NCI-H187 treated with DMSO at 0.1 percent for 48 hours (cell line): Measurements from ENCODE around the gene GNB3.

ENCODE experiments used
- DNase-seq: peaks from one replicate; lab custom pipeline; 2025; lab: John Stamatoyannopoulos, UW

The GNB3 gene

DNA sequence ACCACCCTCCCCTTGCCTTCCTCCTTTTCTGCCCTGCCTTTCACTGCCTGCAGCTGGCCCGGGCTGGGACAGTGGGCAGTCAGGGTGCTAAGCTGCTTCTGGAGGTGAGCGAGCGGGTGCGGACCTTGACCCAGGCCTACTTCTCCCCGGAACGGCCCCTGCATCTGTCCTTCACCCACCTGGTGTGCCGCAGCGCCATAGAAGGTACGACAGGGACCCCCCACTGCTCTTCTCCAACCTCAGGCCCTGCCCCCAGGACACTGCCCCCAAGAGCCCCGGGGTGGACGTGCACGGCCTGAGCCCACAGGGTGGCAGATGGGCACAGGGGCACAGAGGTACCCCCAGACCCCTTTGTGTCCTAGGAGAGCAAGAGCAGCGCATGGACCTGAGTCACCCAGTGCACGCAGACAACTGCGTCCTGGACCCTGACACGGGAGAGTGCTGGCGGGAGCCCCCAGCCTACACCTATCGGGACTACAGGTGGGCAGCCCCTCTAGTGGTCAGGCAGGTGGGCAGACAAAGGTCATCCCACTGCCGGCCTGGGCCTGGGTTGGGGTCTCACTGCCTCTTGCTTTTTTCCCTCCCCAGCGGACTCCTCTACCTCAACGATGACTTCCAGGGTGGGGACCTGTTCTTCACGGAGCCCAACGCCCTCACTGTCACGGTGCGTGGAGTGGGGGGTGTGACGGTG is 3.2 kb upstream of the GNB3 start:
- no peak for DNase-seq

DNA sequence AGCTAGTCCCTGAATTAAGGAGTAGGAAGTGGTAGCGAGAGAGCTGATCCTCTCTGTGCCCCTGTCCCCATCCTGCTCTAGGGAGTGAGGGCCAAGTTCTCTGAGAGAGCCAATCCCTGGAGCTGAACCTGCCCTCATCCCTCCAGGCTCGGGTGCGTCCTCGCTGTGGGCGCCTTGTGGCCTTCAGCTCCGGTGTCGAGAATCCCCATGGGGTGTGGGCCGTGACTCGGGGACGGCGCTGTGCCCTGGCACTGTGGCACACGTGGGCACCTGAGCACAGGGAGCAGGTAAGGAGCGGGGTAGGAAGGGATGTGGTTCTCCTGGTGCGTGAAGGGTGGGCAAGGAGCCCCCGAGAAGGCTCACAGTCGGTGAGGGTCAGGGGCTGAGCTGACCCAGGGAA is 1.9 kb upstream of the GNB3 start:
- DNase-seq: no peak

DNA sequence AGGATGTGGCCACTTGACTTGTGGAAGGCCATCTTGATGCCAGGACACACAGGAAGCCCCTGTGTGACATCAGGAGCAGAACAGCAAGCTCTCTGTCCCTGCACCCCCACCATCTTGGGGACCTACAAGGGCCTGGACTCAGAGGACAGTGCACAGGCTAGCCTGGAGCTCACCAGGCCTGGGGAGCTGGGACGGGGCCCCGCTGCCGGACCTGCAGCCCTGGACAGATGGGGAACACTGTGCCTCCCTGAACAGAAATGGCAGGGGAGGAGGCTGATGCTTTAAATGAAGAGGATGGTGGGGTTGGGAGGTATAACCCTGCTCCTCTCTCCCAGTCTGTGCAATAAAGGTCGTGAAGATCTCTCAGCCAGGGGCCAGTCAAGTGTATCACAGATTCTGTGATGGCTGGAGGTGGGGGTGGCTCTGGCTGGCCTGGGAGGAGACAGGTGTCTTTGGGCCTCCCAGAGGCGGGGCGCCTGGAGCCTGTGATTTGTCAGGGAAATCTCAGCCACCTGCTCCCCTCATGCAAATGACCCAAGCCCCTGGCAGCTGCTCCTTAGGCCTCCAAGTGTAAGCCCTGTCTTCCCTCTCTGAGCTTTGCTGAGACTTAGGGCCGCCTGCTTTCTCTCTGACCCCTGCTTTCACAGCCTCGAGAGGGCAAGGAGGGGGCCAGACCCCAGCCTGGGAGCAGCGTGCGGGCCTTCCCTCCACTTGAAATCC is 1.1 kb upstream of the GNB3 start:
- peak; percentile 82 for DNase-seq

DNA sequence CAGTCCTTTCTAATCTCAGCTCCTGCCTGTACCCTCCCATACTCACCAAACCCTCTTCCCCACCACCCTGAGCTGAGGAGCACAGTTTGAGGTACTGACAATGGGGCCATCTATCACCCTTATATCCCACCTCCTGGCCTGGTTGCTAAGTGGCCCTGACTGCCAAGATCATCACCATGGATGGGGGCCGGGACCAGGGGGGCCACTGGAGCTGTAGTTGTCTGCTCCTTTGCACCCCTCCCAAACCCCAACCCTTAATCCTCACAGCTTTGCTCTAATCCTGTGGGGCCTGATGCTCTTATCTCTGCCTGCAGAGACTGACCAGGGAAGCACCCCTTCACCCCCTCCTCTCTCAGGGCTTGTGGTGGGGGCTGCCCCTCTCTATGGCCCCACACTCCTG is 395 bp upstream of the GNB3 start:
- no peak for DNase-seq

DNA sequence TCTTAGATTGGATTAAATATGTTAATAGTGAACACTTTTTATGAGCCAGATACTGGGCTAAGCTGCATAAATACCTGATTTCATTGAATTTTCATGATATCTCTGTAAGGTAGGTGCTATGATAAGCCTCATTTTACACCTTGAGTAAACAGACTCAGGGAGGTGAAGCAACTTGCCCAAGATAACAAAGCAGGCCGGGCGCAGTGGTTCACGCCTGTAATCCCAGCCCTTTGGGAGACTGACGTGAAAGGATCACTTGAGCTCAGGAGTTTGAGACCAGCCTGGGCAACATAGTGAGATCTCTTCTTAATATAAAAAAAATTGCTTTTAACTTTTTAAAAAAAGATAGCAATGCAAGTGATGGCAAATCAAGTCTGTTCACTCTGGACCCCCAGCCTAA is 1.4 kb downstream of the GNB3 start:
- no peak for DNase-seq

DNA sequence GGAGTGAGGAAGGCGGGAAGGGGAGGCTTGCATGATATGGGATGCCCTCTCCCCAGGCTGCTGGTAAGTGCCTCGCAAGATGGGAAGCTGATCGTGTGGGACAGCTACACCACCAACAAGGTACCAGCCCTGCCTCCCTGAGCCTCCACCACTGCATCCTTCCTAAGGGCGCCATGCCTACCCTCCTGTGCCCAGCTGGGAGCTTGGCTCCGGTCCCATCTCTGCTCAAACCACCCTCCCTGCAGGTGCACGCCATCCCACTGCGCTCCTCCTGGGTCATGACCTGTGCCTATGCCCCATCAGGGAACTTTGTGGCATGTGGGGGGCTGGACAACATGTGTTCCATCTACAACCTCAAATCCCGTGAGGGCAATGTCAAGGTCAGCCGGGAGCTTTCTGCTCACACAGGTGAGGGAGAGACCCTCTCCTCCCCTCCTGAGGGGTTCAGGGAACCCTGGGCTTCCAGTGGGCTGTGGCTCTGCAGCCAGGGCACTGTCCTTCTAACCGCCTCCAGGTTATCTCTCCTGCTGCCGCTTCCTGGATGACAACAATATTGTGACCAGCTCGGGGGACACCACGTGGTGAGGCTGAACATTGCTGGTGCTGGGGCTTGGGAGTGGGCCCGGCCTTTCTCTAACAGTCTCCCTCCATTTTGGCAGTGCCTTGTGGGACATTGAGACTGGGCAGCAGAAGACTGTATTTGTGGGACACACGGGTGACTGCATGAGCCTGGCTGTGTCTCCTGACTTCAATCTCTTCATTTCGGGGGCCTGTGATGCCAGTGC is 2.6 kb downstream of the GNB3 start:
- no peak for DNase-seq

DNA sequence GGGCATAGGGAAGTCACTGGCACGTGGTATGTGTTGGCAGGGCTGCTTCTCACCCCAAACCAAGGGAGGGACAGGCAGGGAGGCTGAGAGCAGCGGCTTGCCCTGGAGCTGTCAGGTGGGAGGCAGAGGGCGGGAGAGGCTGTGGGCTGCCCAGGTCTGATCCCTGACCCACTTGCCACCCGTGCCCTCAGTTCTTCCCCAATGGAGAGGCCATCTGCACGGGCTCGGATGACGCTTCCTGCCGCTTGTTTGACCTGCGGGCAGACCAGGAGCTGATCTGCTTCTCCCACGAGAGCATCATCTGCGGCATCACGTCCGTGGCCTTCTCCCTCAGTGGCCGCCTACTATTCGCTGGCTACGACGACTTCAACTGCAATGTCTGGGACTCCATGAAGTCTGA is 4.7 kb downstream of the GNB3 start:
- no peak for DNase-seq

DNA sequence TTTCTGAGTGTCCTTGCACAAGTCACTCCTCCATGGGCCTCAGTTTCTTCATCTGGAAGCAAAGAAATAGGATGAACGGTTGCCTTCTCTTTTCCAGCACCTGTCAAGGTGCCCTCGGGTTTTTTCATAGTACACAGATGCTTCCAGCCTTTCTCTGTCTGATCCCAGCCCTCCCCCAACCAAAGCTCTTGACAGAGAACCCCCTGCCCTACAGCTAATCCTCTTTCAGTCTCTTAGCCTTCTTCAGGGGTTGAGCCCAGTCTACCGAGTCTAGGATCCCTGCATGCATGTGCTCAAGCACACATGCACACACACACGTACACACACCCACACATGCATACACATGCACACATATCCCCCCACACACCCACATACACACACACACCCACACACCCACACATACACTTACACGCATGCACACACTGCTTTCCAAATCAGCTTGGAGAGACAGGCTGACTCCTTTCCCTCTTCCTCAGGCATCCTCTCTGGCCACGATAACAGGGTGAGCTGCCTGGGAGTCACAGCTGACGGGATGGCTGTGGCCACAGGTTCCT is 5.7 kb downstream of the GNB3 start:
- DNase-seq: no peak

DNA sequence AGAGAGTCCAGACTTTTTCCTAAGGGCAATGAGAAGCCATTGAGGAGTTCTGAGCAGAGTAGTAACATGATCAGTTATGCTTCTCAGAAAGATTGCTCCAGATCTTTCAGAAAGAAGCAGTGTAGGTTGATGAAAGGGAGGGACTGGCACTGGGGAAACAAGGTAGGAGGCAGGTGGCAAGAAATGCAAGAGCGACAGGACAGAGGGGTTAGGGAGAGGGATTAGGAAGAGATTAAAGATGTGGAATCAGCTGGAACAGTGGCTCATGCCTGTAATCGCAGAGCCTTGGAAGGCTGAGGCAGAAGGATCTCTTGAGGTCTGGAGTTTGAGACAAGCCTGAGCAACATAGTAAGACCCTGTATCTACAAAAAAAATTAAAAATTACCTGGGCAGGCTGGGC is 7.0 kb downstream of the GNB3 start:
- no peak for DNase-seq

DNA sequence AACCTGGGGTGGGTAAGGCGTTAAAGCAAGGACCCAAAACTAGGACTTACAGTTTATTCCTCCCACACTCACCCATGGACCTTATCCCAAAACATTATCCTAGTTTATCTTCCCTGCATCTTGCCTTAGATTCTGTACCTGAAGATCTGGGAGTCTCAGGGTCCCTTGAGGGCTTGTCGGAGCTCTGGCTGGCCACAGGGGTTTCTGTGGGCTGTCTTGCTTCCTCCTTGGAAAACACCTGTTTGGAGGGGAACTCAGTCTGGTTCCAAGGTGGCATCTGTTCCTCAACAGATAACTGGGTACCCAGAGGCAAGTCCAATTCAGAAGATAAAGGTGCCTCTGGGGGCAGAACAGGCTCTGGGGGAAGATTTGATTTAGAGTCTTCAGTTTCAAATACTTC is 8.7 kb downstream of the GNB3 start:
- DNase-seq: no peak

DNA sequence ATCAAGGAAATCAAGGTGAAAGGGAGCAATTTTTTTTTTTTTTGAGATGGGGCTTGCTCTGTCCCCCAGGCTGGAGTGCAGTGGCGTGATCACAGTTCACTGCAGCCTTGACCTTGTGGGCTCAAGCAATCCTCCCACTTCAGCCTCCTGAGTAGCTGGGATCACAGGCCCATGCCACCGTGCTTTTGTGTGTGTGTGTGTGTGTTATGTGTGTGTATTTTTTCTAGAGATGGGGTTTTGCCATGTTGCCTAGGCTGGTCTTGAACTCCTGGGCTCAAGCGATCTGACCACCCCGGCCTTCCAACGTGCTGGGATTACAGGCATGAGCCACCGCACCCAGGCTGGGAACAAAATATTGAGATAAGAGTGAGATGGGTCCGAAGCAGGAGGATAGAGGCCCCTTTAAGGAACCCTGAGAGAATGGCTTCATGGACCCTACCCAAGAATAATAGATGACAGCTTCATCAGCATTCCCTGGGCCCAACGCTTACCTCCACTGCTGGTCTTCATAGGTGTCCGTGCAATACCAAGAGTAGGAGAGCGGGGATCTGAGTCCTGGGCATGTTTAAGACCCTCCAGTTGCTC is 9.3 kb downstream of the GNB3 start:
- DNase-seq: no peak

DNA sequence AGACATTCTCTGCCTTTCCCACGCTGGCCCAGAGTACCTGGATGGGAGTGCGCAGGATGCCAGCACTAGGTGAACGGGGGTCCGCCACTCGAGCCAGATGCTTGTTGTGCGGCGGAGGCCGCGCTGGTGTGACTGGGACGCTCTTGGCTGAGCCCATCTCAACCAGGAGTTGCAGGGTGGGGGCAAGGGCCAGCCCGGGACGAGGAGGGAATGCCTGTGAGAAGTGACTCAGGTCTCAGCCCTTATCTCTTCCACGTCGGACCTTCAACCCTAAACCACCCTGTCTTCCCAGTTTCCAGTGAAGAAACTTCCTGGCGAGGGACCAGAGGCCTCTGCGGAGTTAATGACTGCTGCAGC is 10.0 kb downstream of the GNB3 start:
- no peak for DNase-seq

DNA sequence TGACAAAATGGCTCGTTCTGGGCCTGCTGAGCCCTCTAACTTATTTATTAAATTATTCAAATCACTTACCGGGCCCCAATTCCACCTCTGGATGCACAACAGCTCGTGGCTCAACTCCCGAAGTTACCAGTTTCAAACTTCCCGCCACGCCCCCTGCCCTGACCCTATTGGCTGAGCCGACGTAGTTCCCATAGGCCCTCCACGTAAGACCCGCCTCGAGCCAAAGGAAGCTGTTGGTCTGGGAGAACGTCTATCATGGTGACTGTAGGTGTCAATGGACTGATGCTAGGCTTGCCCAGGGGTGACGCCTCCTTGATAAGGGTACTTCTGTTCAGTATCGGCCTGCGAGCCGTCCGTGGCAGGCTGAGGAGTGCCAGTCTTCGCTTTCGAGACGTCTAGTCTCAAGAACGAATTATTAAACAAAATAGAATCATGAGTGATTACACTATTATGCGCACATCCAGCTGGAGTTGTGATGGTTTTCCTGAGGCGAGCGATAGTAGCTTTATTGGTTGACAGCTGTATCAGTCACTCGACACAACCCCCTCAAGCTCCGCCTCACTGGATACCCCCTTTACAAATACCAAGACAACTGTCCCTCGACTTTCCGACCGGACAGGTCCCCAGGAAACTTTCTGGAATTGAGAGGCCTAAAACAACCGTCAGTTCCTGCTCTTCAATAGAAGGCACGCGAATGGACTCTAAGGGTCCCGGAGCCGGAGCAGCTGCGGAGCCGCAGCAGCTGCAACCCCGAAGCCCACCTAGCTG is 10.6 kb downstream of the GNB3 start, which contains the start of gene CDCA3:
TSS of gene CDCA3 (minus strand) at position 134 of the 768 bp plus-strand sequence. CDS start 334 bp downstream, outside the sequence.
- DNase-seq: peak; percentile 93

DNA sequence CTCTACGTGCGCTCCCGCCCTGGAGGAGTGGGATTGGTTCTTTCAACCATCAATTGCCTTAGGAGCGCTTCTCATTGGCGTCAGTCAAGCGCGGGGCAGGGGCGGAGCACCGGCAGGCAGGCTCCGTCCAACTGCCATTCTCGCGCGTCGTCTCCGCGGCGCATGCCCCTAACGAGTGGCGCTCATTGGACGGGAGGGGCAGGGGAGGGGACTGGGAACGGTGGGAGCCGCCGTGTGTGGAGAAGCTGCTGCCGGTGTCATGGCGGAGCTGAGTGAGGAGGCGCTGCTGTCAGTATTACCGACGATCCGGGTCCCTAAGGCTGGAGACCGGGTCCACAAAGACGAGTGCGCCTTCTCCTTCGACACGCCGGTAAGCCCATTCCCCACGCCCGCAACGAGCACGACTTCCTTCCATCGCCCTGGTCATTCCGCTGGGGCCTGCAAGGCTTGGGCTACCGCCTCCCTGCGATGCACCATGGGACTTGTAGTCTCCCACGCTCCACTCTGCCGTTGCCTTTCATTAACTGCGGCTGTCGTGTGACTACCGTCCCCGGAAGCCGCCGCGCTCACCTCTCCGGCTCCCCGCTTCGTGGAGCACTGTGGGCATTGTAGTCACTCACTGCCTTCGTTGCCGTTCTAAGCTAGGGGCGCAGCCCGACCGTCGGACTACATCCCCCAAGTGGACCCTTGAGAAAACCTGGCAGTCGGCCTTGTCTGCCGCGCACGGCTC is 11.4 kb downstream of the GNB3 start, which contains the start of gene USP5:
TSS of gene USP5 (plus strand) at position 230 of the 730 bp plus-strand sequence. CDS start at position 260, 30 bp downstream.
- DNase-seq: peak; percentile 92

DNA sequence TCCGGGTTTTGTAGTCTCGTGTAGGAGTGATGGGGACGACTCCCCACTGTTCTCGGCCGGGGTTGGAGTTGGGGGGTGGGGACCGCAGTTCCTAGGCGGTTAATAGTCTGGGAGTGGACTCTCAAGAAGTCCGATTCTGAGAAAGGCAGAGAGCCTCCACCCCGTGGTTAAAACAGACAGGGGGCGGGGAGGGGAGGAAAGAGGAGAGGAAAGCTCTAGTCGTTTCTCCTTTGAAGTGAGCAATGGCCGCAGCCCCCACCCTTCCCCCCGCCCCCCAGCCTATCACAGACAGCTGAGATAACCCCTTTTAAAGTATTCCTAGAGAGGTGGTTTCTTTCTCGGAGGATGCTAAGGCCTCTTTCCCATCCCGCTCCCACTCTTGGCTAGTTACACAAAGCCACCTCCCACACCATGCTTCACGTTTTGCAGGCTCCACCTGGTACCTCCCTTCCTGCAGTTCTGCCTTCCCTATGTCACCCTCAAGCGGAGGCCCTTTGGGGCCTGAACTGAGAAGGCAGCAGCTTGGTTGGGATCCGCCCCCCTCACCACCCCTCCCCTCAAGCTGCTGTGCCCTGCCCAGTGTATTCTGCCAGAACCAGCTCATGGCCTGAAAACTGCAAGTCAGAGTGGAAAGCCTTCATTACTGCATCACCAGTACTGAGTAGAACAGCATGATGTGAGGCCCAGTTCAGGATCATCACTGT is 12.1 kb downstream of the GNB3 start:
- no peak for DNase-seq

DNA sequence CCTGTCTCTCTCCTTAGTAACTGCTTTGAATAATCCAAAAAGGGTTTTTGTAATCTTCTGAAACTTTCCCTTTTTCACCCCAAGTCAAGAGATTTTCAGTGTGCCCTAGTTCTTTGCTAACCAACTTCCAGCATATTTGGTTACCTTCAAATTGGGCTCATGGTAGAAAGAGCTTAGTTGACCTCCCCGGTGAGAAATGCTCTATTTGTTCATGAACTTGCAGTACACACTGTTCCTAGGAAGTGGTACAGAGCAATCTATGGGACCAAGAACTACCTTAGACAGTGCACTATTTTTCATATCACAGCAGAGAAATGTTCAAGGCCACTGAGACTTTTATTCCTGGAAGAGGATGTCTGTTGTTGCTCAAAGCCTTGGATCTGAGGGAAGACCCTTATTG is 12.9 kb downstream of the GNB3 start:
- no peak for DNase-seq

DNA sequence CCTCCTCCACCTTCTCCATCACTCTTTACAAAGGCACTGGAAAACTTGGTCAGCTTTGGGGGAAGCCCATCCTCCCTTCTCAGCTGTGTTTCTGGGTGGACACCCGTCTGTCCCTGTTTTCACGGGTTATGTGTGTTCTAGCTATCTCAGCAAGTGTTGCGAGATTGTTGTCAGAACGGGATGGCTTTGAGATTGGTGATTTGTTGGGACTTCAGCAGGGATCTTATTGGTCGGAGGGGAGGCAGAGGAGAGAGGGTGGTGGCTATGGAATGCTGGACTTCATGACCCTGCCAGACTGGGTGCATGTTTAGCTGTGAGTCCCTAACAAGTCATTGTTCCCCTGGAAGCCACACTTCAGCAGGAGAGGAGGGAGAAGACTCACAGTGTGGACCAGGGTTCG is 13.3 kb downstream of the GNB3 start:
- no peak for DNase-seq

DNA sequence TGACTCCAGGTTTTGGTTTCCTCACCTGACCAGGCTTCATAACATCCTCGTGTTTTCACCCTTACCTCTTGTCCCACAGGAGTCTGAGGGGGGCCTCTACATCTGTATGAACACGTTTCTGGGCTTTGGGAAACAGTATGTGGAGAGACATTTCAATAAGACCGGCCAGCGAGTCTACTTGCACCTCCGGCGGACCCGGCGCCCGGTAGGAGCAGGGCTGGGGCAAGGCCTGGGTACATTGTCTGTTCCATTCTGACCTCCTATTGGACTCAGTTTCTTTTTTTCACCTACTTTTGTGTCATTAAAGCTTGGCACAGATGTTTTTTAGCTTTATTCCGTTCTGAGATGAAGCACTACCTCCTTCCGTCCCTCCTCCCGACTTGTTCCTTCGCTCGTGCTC is 14.6 kb downstream of the GNB3 start:
- no peak for DNase-seq

DNA sequence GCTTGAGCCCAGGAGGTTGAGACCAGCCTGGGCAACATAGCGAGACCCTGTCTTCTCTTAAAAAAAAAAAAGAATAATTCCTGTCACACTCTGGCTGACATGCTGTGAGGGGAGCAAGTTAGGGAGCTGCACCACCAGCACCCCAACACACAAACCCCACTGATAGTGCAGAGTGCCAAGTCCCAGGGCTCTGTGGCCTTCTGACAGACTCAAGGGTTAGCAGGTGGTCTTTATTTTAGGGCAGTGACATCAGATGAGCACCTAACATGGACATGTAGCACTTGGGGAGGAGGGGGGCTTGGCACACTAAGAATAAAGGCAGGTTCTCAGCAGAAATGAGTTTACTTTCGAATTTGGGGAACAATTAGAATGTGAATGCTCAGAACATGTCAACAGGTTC is 18.1 kb downstream of the GNB3 start:
- no peak for DNase-seq

DNA sequence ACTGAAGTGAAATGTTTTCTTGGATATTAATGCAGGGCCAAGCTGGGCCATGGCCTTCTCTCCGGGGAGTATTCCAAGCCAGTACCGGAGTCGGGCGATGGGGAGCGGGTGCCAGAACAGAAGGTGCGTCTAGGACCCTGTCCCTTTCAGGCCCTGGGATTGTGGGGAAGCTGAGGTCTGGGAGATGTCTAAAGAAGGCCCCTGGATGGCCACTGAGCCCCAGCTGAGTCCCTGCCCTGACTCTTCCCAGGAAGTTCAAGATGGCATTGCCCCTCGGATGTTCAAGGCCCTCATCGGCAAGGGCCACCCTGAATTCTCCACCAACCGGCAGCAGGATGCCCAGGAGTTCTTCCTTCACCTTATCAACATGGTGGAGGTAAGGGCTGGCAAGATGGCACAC is 19.4 kb downstream of the GNB3 start:
- DNase-seq: no peak
